ENCODE results near the gene HOXC6.

Gene HOXC6

GRCh38 chr12:54051874-54052437 is 23.7 kb downstream of the HOXC6 start (continued):
- TF ChIP-seq ZBTB11 (tag by site-specific recombination; conservative IDR thresholded peaks at IDR 0.05; ENCODE audit: low read depth): 0 out of 2 replicates have a peak, but pooled peaks have one; percentile 36
- TF ChIP-seq KLF1 (tag by site-specific recombination; IDR thresholded peaks at IDR 0.05): peak; percentile 73
- peak; percentile 99 for TF ChIP-seq SP7 (tag by site-specific recombination; IDR thresholded peaks at IDR 0.05)
- peak; percentile 87 for TF ChIP-seq ZNF2 (tag by site-specific recombination; IDR thresholded peaks at IDR 0.05)
- TF ChIP-seq IKZF3 (tag by site-specific recombination; IDR thresholded peaks at IDR 0.05): peak; percentile 97
- TF ChIP-seq ZBTB6 (tag by site-specific recombination; IDR thresholded peaks at IDR 0.05): peak; percentile 32; the same call in 1 of the 2 replicates
- no peak for TF ChIP-seq ZNF707 (tag by site-specific recombination; IDR thresholded peaks at IDR 0.05)
- peak; percentile 99 for TF ChIP-seq ZNF366 (tag by site-specific recombination; conservative IDR thresholded peaks at IDR 0.05)
- TF ChIP-seq ZNF280D (tag by site-specific recombination; IDR thresholded peaks at IDR 0.05): no peak
- peak; percentile 94 for TF ChIP-seq ZNF660 (tag by site-specific recombination; IDR thresholded peaks at IDR 0.05)
- TF ChIP-seq ZNF621 (tag by site-specific recombination; IDR thresholded peaks at IDR 0.05): no peak
- peak; percentile 95 for TF ChIP-seq ZNF645 (tag by site-specific recombination; IDR thresholded peaks at IDR 0.05)
- no peak for TF ChIP-seq ZSCAN5A (tag by site-specific recombination; IDR thresholded peaks at IDR 0.05)
- TF ChIP-seq SETDB1 (IDR thresholded peaks at IDR 0.05; ENCODE audit: insufficient read length, low read length): no peak
- TF ChIP-seq ZNF48 (tag by site-specific recombination; IDR thresholded peaks at IDR 0.05): no peak
- TF ChIP-seq ZSCAN30 (tag by site-specific recombination; IDR thresholded peaks at IDR 0.05): peak; percentile 100
- peak; percentile 99 for TF ChIP-seq ZNF561 (tag by site-specific recombination; IDR thresholded peaks at IDR 0.05; ENCODE audit: borderline replicate concordance)
- no peak for TF ChIP-seq SCRT2 (tag by site-specific recombination; IDR thresholded peaks at IDR 0.05)
- peak; percentile 100 for TF ChIP-seq ZNF843 (tag by site-specific recombination; IDR thresholded peaks at IDR 0.05)
- TF ChIP-seq ZXDB (tag by site-specific recombination; IDR thresholded peaks at IDR 0.05): peak; percentile 98
- peak; percentile 99 for TF ChIP-seq OSR2 (tag by site-specific recombination; IDR thresholded peaks at IDR 0.05)
- peak; percentile 98 for TF ChIP-seq ZNF19 (tag by site-specific recombination; IDR thresholded peaks at IDR 0.05; ENCODE audit: low read depth)
- TF ChIP-seq ZNF37A (tag by site-specific recombination; IDR thresholded peaks at IDR 0.05): no peak
- TF ChIP-seq ZNF639 (tag by site-specific recombination; IDR thresholded peaks at IDR 0.05): peak; percentile 90
- TF ChIP-seq ZNF76 (tag by site-specific recombination; IDR thresholded peaks at IDR 0.05; ENCODE audit: borderline replicate concordance, low read depth): no peak
- TF ChIP-seq ZNF350 (tag by site-specific recombination; IDR thresholded peaks at IDR 0.05): no peak
- peak; percentile 94 for TF ChIP-seq ZNF362 (tag by site-specific recombination; IDR thresholded peaks at IDR 0.05)
- peak; percentile 80 for TF ChIP-seq ZNF664 (tag by site-specific recombination; IDR thresholded peaks at IDR 0.05)
